Keratinocyte (primary cell): ENCODE results near the gene TMC8. TPM values are rescaled to one million over a fixed set of nuclear protein-coding genes. Genes with fewer than 3 reads are reported as not detected.

ENCODE experiments used
- DNase-seq: peaks from one replicate; pipeline ENCODE4 v3.0.0-alpha.2; 2011; ENCODE audit warnings: low read depth, missing footprints, low spot score
- FAIRE-seq: peaks from 2 replicates; lab custom pipeline; 2011; peaks lifted over from hg19 to GRCh38; lab: Jason Lieb, UNC
- H2AFZ ChIP-seq: 2 replicates; pipeline ENCODE4 v1.6.0; 2012; ENCODE audit warnings: low read length, control low read depth, inconsistent platforms; ENCODE audit not compliant: control insufficient read depth
- H3K27ac ChIP-seq: 2 replicates; pipeline ENCODE4 v1.5.1; 2011; ENCODE audit warnings: low read length; ENCODE audit not compliant: control insufficient read depth, insufficient read depth
- H3K27me3 ChIP-seq: 3 replicates; pipeline ENCODE4 v1.6.0; 2011; ENCODE audit warnings: low read length; ENCODE audit not compliant: control insufficient read depth, insufficient read depth; ENCODE audit errors: extremely low read depth
- H3K36me3 ChIP-seq, 2 experiments: 2 replicates in 1 of 2; 3 replicates in 1 of 2; pipeline ENCODE4 v1.5.1; 2011; ENCODE audit warnings: low read length in 2 of 2, mild to moderate bottlenecking in 1 of 2; ENCODE audit not compliant: control insufficient read depth in 2 of 2, insufficient read depth in 2 of 2; ENCODE audit errors: extremely low read depth in 1 of 2
- H3K4me1 ChIP-seq: 3 replicates; pipeline ENCODE4 v1.5.1; 2011; ENCODE audit warnings: low read length; ENCODE audit not compliant: control insufficient read depth, insufficient read depth; ENCODE audit errors: extremely low read depth
- H3K4me2 ChIP-seq: 3 replicates; pipeline ENCODE4 v1.6.0; 2011; ENCODE audit warnings: low read depth, low read length; ENCODE audit not compliant: control insufficient read depth, insufficient read depth; ENCODE audit errors: extremely low read depth
- H3K4me3 ChIP-seq, 3 experiments: fragments of 200-600 bp in 1 of 3; sonication (generic) in 1 of 3; 2 replicates in 2 of 3; 3 replicates in 1 of 3; pipeline ENCODE4 v1.5.1; 2011 to 2016; ENCODE audit warnings: low read length in 3 of 3, mild to moderate bottlenecking in 3 of 3, control low read depth in 2 of 3, inconsistent platforms in 1 of 3, low read depth in 1 of 3, mixed read lengths in 1 of 3, mixed run types in 1 of 3, moderate library complexity in 1 of 3; ENCODE audit not compliant: control insufficient read depth in 2 of 3, insufficient read depth in 2 of 3; ENCODE audit errors: extremely low read depth in 1 of 3
- H3K79me2 ChIP-seq: 2 replicates; pipeline ENCODE4 v1.6.0; 2012; ENCODE audit warnings: low read length; ENCODE audit not compliant: control insufficient read depth, insufficient read depth
- H3K9ac ChIP-seq: 3 replicates; pipeline ENCODE4 v1.6.0; 2011; ENCODE audit warnings: low read length; ENCODE audit not compliant: control insufficient read depth, insufficient read depth; ENCODE audit errors: extremely low read depth
- H3K9me1 ChIP-seq: 3 replicates; pipeline ENCODE4 v1.6.0; 2011; ENCODE audit warnings: low read length; ENCODE audit not compliant: control insufficient read depth, insufficient read depth; ENCODE audit errors: extremely low read depth
- H3K9me3 ChIP-seq: 2 replicates; pipeline ENCODE4 v1.5.1; 2012; ENCODE audit warnings: low read depth, low read length; ENCODE audit not compliant: control insufficient read depth
- H4K20me1 ChIP-seq: 3 replicates; pipeline ENCODE4 v1.6.0; 2011; ENCODE audit warnings: low read length; ENCODE audit not compliant: control insufficient read depth, insufficient read depth; ENCODE audit errors: extremely low read depth
- EZH2 ChIP-seq: IDR thresholded peaks from one replicate; pipeline ENCODE4 v1.6.1; 2012; ENCODE audit warnings: inconsistent platforms, mild to moderate bottlenecking, low read length, moderate library complexity
- dilution Hi-C: fragments of 300-500 bp; cut with MboI; formaldehyde crosslinking; loops from one replicate; pipeline ENCODE4 v1.7.0; 2020; ENCODE audit warnings: low sequenced_read_pairs; ENCODE audit not compliant: extremely low pct_ligation_motif_present
- polyA plus RNA-seq, 5 experiments: library from polyadenylated mRNA; depleted of rRNA in 3 of 5; stranded (reverse) in 3 of 5; stranded (forward) in 1 of 5; unstranded in 1 of 5; fragments of >200 nt; gene quantifications; 1 replicate in 1 of 5; 2 replicates in 3 of 5; 3 replicates in 1 of 5; pipeline versions ENCODE4 v1.2.1 to v1.2.3, GENCODE V29; 2011 to 2012; ENCODE audit warnings: missing spikeins in 2 of 5, low read depth in 1 of 5, low replicate concordance in 1 of 5
- TF ChIP-seq, protein P1 (sequence below), 3 experiments: IDR thresholded peaks in 1 of 3; conservative IDR thresholded peaks in 1 of 3; optimal IDR thresholded peaks in 1 of 3; 2 replicates in 2 of 3; 3 replicates in 1 of 3; pipeline versions ENCODE3 to v1.5.1; 2011; ENCODE audit warnings: low read length in 3 of 3, mild to moderate bottlenecking in 3 of 3, moderate library complexity in 2 of 3, control low read depth in 1 of 3, inconsistent platforms in 1 of 3; ENCODE audit not compliant: insufficient read depth in 2 of 3; ENCODE audit errors: extremely low read depth in 1 of 3

TMC8 gene
- polyA plus RNA-seq, 1 donor (not counting 4 experiments of a cell fraction or from before 2014, with no cell fraction given) = 0.14 TPM

DNA sequence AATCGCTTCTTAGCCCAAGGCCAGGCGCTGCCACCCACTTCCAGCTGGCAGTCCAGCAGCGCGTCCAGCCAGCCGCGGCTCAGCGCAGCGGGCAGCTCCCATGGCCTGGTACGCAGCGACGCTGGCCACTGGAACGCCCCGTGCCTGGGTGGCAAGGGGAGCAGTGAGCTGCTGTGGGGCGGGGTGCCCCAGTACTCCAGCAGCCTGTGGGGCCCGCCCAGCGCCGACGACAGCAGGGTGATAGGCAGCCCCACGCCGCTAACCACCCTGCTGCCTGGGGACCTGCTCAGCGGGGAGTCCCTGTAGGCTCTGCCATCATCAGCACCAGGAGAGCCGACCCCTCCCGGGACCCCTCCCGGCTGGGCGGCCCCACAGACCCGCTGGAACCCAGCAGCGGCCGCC is 26.0 kb upstream of the TMC8 start:
- peaks cover 0 to 1% of the 10 kb centered on the region in 2 experiments for H3K36me3 ChIP-seq
- no peaks in the 10 kb centered on the region for H3K79me2 ChIP-seq
- H3K4me2 ChIP-seq = no peak overlapping the region
- no peaks in the 10 kb centered on the region for H3K9me3 ChIP-seq
- dilution Hi-C loops = no loop called here
- no peak for FAIRE-seq
- no peak for DNase-seq
- no peak overlapping the region for H3K27ac ChIP-seq
- H3K4me3 ChIP-seq = no peak overlapping the region
- TF ChIP-seq, protein P1, sequence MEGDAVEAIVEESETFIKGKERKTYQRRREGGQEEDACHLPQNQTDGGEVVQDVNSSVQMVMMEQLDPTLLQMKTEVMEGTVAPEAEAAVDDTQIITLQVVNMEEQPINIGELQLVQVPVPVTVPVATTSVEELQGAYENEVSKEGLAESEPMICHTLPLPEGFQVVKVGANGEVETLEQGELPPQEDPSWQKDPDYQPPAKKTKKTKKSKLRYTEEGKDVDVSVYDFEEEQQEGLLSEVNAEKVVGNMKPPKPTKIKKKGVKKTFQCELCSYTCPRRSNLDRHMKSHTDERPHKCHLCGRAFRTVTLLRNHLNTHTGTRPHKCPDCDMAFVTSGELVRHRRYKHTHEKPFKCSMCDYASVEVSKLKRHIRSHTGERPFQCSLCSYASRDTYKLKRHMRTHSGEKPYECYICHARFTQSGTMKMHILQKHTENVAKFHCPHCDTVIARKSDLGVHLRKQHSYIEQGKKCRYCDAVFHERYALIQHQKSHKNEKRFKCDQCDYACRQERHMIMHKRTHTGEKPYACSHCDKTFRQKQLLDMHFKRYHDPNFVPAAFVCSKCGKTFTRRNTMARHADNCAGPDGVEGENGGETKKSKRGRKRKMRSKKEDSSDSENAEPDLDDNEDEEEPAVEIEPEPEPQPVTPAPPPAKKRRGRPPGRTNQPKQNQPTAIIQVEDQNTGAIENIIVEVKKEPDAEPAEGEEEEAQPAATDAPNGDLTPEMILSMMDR (optimal IDR thresholded peaks at IDR 0.05 in 1 of 3, IDR thresholded peaks at IDR 0.05 in 1 of 3, conservative IDR thresholded peaks at IDR 0.05 in 1 of 3; ENCODE audit: extremely low read depth in 1 of 3, insufficient read depth in 2 of 3, low read length in 3 of 3) = no peak
- TF ChIP-seq EZH2 = no peak
- no peak overlapping the region for H2AFZ ChIP-seq
- H3K9ac ChIP-seq = no peak overlapping the region
- no peaks in the 10 kb centered on the region for H3K27me3 ChIP-seq
- H3K4me1 ChIP-seq = no peaks in the 10 kb centered on the region
- no peaks in the 10 kb centered on the region for H4K20me1 ChIP-seq
- H3K9me1 ChIP-seq = no peaks in the 10 kb centered on the region

DNA sequence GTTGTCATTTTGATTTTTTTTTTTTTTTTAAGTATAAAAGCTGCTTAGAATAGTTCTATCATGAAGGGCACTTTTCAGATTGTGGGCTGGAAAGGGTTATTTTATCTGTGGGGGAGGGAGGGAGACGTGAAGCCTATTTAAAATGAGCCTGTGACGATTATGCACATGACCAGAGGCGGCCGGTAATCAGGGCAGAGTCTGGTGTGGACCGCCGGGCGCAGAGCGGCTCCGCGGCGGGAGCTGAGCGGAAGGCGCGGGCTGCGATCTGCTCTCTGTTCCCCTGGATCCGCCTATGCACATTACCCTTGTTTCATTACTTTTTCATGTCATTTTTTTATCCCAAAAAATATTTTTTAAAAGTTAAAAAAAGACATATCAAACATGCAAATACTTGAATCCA is 25.5 kb upstream of the TMC8 start:
- no peak overlapping the region for H2AFZ ChIP-seq
- H3K9ac ChIP-seq = no peak overlapping the region
- H3K36me3 ChIP-seq = peaks cover 0 to 1% of the 10 kb centered on the region in 2 experiments
- no peak overlapping the region for H3K4me2 ChIP-seq
- dilution Hi-C loops = no loop called here
- TF ChIP-seq, protein P1 (optimal IDR thresholded peaks at IDR 0.05 in 1 of 3, IDR thresholded peaks at IDR 0.05 in 1 of 3, conservative IDR thresholded peaks at IDR 0.05 in 1 of 3; ENCODE audit: extremely low read depth in 1 of 3, insufficient read depth in 2 of 3, low read length in 3 of 3) = no peak
- TF ChIP-seq EZH2 = no peak
- H3K4me3 ChIP-seq = no peak overlapping the region
- no peaks in the 10 kb centered on the region for H3K27me3 ChIP-seq
- FAIRE-seq = no peak
- no peak for DNase-seq
- H3K79me2 ChIP-seq = no peaks in the 10 kb centered on the region
- H3K9me3 ChIP-seq = no peaks in the 10 kb centered on the region
- H3K9me1 ChIP-seq = no peaks in the 10 kb centered on the region
- no peaks in the 10 kb centered on the region for H3K4me1 ChIP-seq
- H3K27ac ChIP-seq = no peak overlapping the region
- no peaks in the 10 kb centered on the region for H4K20me1 ChIP-seq
